Thyroid gland (tissue), 4 donors: Measurements from ENCODE around the gene NELL2.

Experiments used
- CTCF ChIP-seq, 6 experiments: fragments of 200-600 bp in 3 of 6; fragments of 450-650 bp in 3 of 6; sonication (generic) in 3 of 6; IDR thresholded peaks; one replicate each; pipeline ENCODE4 v1.5.1; 2016 to 2019; ENCODE audit warnings: antibody characterized with exemption in 6 of 6, mild to moderate bottlenecking in 2 of 6, inconsistent platforms in 1 of 6, moderate library complexity in 1 of 6
- POLR2A ChIP-seq, 2 donors: fragments of 450-650 bp; IDR thresholded peaks; one replicate each; pipeline ENCODE4 v1.6.1; 2017; ENCODE audit warnings: antibody characterized with exemption in 2 of 2, mild to moderate bottlenecking in 2 of 2, moderate library complexity in 1 of 2

GRCh38 chr12:44532940-44533339 lies 343.2 kb downstream of the NELL2 start:
- TF ChIP-seq CTCF (IDR thresholded peaks at IDR 0.05) (no peak), POLR2A (IDR thresholded peaks at IDR 0.05) (no peak)
